HG03039 (cell line): ENCODE data around the gene SPEM2.

Experiments used
- ATAC-seq: cut with Tn5 transposase; IDR thresholded peaks from one replicate; pipeline ENCODE4 v1.9.1; 2021; ENCODE audit warnings: mild to moderate bottlenecking, moderate library complexity; ENCODE audit not compliant: unreplicated experiment

SPEM2 gene

GRCh38 chr17:7403727-7403976, 21.8 kb upstream of the SPEM2 start:
- no peak for ATAC-seq

GRCh38 chr17:7403977-7404736, 21.3 kb upstream of the SPEM2 start, which contains the start of gene TMEM256:
TSS of gene TMEM256 (minus strand) at chr17:7404097. CDS start at chr17:7404084, 13 bp downstream.
- peak; percentile 91 for ATAC-seq

- no peak for ATAC-seq
Observed at GRCh38 chr17:7404737-7405349, 20.6 kb upstream of the SPEM2 start.

DNA sequence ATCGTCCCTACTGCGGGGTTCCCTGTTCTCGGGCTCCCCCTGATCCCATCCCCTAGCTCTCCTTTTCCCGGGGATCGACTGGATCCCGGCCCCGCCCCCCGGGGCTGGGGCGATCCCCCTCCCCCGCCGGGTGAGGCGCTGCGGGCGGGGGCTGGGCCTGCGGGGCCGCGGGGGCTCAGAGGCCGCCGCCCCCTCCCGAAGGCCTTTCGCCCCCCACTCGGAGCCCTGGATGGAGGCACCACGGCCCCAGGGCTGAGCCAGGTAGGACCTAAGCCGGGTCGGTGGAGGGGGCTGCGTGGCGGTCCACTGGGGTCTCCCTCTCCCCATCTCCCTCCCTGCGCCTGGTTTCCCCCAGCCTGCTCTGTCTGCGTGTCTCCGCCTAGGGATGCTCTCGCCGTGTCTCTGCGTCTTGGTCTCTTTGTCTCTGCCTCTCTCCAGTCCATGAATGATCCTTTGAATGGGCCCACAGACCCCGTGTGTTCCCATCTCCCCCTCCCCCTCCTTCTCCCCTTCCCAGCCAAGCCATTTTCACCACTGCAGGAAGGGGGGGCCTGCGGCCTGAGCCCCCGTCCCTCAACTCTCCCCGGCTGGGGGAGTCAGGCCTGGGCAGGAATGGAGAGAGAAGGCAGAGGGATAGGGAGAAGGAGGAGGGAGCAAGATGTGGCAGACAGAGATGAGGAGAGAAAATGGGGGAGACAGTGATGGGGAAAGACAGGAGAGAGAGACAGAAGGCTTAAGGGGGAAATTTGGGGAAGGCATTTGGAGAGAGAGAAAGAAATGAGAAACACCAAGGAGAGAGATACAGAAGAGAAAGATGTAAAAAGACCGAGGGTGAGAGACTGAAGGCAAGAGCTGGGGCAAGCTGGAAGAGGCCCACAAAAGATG, 19.8 kb upstream of the SPEM2 start:
- no peak for ATAC-seq

DNA sequence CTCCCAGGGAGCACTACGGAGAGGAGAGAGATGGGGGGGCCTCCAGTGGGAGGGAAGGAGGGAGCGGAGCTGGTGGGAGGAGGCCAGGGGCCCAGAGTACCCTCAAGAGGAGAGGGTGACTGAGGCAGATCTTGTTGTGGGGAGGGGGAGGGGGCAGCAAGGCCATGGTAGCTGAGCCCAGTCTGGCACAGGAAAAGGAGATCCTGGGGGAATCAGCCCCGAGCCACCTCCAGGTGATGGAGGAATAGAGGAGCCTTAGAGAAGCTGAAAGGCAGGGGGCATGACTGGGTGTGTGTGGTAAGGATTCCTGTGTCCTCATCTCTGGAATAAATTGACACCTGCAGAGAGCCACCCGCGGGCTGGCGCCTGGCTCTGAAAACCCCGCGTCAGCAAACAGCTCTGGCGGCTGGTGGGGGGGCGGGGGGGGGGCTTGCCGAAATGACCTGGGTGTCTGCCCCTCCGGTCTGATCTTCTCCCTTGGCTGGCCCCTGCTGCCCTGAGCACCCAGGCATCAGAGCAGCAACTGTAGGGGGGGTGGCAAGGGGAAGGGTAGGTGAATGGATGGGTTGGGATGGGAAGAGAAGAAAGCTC, 19.1 kb upstream of the SPEM2 start:
- ATAC-seq, result no peak

- ATAC-seq, result no peak
Observed at GRCh38 chr17:7407082-7407481, 18.3 kb upstream of the SPEM2 start.

GRCh38 chr17:7407485-7408251, 17.7 kb upstream of the SPEM2 start, which contains the start of gene NLGN2:
TSS of gene NLGN2 (plus strand) at chr17:7407845. CDS start at chr17:7408256, 411 bp downstream.
- ATAC-seq, result no peak

- ATAC-seq, result no peak
Observed at GRCh38 chr17:7408252-7408727, 17.1 kb upstream of the SPEM2 start.

- no peak for ATAC-seq
Observed at GRCh38 chr17:7408863-7409262, 16.6 kb upstream of the SPEM2 start.

DNA sequence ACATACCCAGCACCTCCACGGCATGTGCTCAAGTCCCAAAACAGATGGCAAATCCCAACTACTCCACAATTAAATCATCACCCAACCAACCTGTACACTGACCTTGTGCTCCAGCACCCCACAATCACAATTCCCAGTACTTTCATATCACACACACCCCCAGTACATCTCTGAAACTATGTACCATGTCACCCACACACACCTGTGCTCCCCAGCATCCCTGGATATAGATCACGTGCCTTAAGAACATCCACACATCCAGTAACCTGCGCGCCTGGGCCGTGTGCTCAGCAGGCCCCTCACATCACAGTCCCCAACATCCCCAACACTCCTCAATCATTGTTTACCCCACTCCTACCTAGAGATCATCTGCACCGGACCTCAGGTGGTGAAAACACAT, 15.7 kb upstream of the SPEM2 start:
- ATAC-seq, result no peak

- ATAC-seq, result no peak
Observed at GRCh38 chr17:7410634-7411426, 14.6 kb upstream of the SPEM2 start.

- no peak for ATAC-seq
Observed at GRCh38 chr17:7411427-7411750, 14.0 kb upstream of the SPEM2 start.

GRCh38 chr17:7413346-7413985, 11.9 kb upstream of the SPEM2 start:
- ATAC-seq, result no peak

DNA sequence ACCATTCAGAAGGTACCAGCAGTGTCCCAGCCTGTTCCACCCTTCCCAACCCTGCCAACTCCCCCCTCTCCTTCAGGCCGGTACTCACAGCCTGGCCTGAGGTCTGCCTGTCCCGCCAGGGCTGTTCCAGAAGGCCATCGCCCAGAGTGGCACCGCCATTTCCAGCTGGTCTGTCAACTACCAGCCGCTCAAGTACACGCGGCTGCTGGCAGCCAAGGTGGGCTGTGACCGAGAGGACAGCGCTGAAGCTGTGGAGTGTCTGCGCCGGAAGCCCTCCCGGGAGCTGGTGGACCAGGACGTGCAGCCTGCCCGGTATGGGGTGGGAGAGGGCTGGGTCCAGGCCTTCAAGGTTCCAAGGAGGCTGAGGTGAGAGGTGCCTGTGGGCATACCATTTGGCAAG, 10.6 kb upstream of the SPEM2 start:
- no peak for ATAC-seq

DNA sequence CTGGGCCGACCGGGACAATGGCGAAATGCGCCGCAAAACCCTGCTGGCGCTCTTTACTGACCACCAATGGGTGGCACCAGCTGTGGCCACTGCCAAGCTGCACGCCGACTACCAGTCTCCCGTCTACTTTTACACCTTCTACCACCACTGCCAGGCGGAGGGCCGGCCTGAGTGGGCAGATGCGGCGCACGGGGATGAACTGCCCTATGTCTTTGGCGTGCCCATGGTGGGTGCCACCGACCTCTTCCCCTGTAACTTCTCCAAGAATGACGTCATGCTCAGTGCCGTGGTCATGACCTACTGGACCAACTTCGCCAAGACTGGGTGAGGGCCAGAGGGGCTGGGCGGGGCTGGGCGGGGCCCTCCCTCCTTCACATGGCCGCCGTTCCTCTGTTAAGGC, 9.6 kb upstream of the SPEM2 start:
- no peak for ATAC-seq

DNA sequence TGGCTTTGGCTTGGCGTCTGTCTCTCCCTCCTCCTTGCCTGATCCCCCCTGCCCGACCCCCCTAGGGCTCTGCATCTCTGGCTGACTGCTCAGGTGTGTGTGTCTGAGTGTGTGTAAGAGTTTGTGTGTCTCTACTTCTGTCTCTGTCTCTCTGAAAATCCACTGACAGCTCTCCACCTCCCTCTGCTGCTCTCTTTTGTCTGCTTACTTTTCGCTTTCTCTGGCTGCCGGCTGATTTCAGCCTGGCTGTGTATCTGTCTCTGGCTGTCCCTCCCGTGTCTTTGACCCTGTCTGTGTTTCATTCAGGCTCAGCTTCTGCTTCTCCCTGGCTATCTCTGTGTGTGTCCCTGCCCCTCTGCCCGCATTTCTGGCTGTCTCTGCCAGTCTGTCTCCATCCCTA, 9.1 kb upstream of the SPEM2 start:
- no peak for ATAC-seq

DNA sequence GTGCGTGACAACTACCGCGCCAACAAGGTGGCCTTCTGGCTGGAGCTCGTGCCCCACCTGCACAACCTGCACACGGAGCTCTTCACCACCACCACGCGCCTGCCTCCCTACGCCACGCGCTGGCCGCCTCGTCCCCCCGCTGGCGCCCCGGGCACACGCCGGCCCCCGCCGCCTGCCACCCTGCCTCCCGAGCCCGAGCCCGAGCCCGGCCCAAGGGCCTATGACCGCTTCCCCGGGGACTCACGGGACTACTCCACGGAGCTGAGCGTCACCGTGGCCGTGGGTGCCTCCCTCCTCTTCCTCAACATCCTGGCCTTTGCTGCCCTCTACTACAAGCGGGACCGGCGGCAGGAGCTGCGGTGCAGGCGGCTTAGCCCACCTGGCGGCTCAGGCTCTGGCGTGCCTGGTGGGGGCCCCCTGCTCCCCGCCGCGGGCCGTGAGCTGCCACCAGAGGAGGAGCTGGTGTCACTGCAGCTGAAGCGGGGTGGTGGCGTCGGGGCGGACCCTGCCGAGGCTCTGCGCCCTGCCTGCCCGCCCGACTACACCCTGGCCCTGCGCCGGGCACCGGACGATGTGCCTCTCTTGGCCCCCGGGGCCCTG, 8.3 kb upstream of the SPEM2 start:
- no peak for ATAC-seq

DNA sequence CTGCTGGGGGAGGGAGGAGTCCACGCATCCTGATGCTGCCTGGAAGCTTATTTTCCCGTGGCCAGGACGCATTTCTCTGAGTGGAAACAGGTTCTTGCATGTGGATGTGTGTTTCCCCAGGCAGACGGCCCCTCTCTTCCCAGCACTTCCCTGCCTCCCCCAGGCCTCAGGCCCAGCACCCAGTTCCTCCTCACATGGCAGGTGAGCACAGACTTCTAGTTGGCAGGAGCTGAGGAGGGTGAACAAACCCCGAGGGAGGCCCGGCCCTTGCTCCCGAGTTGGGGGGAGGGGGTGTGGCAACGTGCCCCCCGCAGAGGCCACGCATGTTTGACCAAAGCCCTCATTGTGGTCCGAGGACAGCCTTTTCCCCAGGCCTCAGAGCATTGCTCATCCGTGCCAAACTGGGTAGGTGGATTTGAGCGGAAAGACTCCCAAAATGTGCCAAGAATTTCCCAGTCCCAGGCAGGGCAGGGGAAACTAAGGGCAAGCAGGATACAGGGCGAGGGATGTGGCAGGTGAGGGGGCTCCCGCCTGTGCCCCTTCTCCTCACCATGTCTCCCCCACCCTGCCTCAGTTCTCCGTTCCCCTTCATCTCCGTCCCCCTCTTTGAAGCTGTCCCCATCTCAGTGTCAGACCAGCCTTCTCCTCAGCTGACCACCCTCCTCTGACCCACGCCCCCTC, 6.8 kb upstream of the SPEM2 start:
- ATAC-seq, result no peak
